RCC 7860 (cell line): ENCODE data around the gene GLOD4.
A peak's percentile ranks its signal among the peaks of the same experiment; 100 is the strongest.
"Not testable (repeated sequence)": the region's sequence is repeated elsewhere in the genome, so short reads cannot be mapped to it uniquely, and the experiment has no call there.

Experiments
- DNase-seq: peaks from one replicate; pipeline ENCODE4 v3.0.0-alpha.2; 2015; ENCODE audit warnings: low spot score
- FAIRE-seq: peaks from 2 replicates; lab custom pipeline; 2012; peaks lifted over from hg19 to GRCh38; lab: Jason Lieb, UNC

The GLOD4 gene

GRCh38 chr17:802901-803881 is 21.1 kb upstream of the GLOD4 start:
- FAIRE-seq (no peak), DNase-seq (no peak)

- no peak for FAIRE-seq
- no peak for DNase-seq
Observed at GRCh38 chr17:802481-802880, 20.4 kb upstream of the GLOD4 start.

GRCh38 chr17:801660-802059 is 19.6 kb upstream of the GLOD4 start:
- peak; percentile 72 for FAIRE-seq
- DNase-seq: peak; percentile 63

- DNase-seq (no peak), FAIRE-seq (no peak)
Observed at GRCh38 chr17:800446-801242, 18.6 kb upstream of the GLOD4 start.

GRCh38 chr17:799261-799660 is 17.2 kb upstream of the GLOD4 start:
- no peak for DNase-seq
- no peak for FAIRE-seq

- no peak for DNase-seq
Observed at GRCh38 chr17:798246-798645, 16.2 kb upstream of the GLOD4 start.

GRCh38 chr17:797236-797840 is 15.3 kb upstream of the GLOD4 start:
- DNase-seq: no peak
- FAIRE-seq: no peak

More at GRCh38 chr17:798246-798645, 16.2 kb upstream of the GLOD4 start:
- no peak for FAIRE-seq

GRCh38 chr17:796609-797008 is 14.5 kb upstream of the GLOD4 start:
- FAIRE-seq (no peak), DNase-seq (no peak)

- FAIRE-seq (no peak), DNase-seq (no peak)
Observed at GRCh38 chr17:795721-796120, 13.6 kb upstream of the GLOD4 start.

GRCh38 chr17:795276-795675 is 13.2 kb upstream of the GLOD4 start:
- DNase-seq (no peak), FAIRE-seq (no peak)

- DNase-seq: peak; percentile 38
- no peak for FAIRE-seq
Observed at GRCh38 chr17:794876-795275, 12.8 kb upstream of the GLOD4 start.

- FAIRE-seq (no peak), DNase-seq (no peak)
Observed at GRCh38 chr17:792277-792676, 10.2 kb upstream of the GLOD4 start.

GRCh38 chr17:791829-792228 is 9.7 kb upstream of the GLOD4 start:
- no peak for DNase-seq
- no peak for FAIRE-seq

- not testable (repeated sequence) for FAIRE-seq, DNase-seq
Observed at GRCh38 chr17:790874-791247, 8.8 kb upstream of the GLOD4 start.

- not testable (repeated sequence) for DNase-seq, FAIRE-seq
Observed at GRCh38 chr17:789931-790873, 8.1 kb upstream of the GLOD4 start.

- FAIRE-seq: no peak
- DNase-seq: no peak
Observed at GRCh38 chr17:789160-789840, 7.2 kb upstream of the GLOD4 start.

- DNase-seq (no peak), FAIRE-seq (no peak)
Observed at GRCh38 chr17:788551-788950, 6.5 kb upstream of the GLOD4 start.

GRCh38 chr17:787641-788221 is 5.7 kb upstream of the GLOD4 start:
- no peak for FAIRE-seq

GRCh38 chr17:785901-786300 is 3.8 kb upstream of the GLOD4 start:
- FAIRE-seq, DNase-seq: not testable (repeated sequence)

More at GRCh38 chr17:787641-788221, 5.7 kb upstream of the GLOD4 start:
- no peak for DNase-seq
